Hypothalamus (tissue), 51 donors: ENCODE data around the gene U2AF2.

Experiments used
- DNase-seq, 51 donors: peaks; one replicate each; lab custom pipeline; 2025; lab: John Stamatoyannopoulos, UW

U2AF2 gene

GRCh38 chr19:55654868-55655647 lies at the start of gene U2AF2:
Gene U2AF2, plus strand, starts transcription at chr19:55655035. Its CDS starts 70 bp downstream, at chr19:55655105.
- peak in 49 of 51 donors; percentile 22 to 97 (median 94) for DNase-seq

DNA sequence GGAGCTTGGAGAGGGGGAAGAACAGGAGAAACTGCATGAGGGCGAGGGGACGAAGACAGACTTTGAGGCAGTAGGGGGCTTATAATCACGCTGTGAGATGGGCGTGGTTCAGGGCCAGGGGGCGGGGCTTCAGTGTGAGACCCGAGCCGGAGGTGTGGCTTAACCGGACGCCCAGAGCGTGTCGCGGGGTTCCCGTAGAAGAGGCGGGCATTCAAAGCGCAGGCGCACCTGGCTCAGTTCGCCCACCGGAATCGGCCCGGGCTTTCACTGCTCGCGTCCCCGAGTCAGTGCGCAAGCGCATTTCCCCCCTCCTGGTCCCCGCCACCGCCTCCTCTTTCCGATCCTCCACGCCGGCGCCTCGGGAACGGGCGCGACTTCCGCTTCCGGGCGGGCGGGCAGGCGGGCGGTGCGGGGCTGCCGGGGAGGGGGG lies 49.6 kb upstream of the U2AF2 start:
- peak; percentile 58 to 98 (median 92) for DNase-seq

GRCh38 chr19:55605637-55606470 lies 49.0 kb upstream of the U2AF2 start, which contains the start of gene ZNF865:
Gene ZNF865, plus strand, starts transcription at chr19:55605647. Its CDS starts 7,972 bp downstream, at chr19:55613619.
- DNase-seq: peak in 41 of 51 donors; percentile 10 to 79 (median 42)

- DNase-seq: no peak
Observed at GRCh38 chr19:55606471-55606787, 48.4 kb upstream of the U2AF2 start.

DNA sequence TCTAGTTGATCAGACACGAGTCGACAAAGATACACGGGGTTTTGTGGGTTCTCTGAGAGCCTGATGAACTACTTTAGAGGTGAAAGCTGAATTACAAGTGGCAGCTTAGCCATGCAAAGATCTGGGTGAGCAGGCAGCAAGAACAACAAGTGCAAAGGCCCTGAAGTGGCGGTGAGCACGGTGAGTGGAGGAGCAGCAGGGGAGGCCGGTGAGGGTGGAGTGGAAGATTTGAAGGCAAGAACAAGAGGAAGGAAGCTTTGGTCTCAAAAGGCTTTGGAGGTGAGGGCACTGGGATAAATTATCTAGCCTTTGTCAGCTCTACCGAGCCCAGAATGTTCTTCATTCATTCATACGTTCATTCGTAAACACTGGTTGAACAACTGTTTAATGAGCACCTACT lies 48.0 kb upstream of the U2AF2 start:
- DNase-seq: no peak

DNA sequence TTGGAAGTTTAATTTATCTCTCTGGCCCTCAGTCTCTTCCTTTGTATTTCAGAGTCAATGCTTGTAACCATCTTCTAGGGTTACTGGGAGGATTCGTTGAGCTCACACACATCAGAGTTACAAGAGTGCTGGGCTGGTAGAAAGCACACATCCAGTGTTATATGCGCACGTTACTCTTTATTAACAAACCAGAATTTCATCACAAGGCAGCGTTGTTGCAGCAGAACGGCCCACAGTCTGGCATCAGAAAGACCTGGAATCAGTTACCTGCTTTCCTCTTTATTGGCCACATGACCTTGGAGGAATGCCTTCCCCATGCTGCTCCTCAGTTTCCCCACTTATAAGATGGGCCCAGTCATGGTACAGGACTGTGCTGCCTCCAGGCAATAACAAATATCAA lies 45.5 kb upstream of the U2AF2 start:
- DNase-seq: no peak

- DNase-seq: no peak
Observed at GRCh38 chr19:55611300-55611982, 43.4 kb upstream of the U2AF2 start.

- no peak for DNase-seq
Observed at GRCh38 chr19:55611983-55612645, 42.7 kb upstream of the U2AF2 start.

DNA sequence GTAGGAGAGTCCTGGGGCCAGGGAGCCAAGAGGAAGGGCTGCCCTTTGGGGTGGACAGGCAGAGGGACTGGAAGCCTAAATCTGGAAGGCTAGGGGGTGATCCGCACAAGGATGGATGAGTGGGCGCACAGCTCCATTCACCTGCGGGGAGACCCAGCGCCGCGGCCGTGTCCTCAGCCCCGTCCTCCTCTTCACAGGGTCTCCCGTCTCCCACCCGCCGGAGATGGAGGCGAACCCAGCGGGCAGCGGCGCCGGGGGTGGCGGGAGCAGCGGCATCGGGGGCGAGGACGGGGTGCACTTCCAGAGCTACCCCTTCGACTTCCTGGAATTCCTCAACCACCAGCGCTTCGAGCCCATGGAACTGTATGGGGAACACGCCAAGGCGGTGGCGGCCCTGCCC lies 41.4 kb upstream of the U2AF2 start:
- no peak for DNase-seq

GRCh38 chr19:55613930-55614710 lies 40.7 kb upstream of the U2AF2 start:
- no peak for DNase-seq

- no peak for DNase-seq
Observed at GRCh38 chr19:55614711-55615542, 39.9 kb upstream of the U2AF2 start.

DNA sequence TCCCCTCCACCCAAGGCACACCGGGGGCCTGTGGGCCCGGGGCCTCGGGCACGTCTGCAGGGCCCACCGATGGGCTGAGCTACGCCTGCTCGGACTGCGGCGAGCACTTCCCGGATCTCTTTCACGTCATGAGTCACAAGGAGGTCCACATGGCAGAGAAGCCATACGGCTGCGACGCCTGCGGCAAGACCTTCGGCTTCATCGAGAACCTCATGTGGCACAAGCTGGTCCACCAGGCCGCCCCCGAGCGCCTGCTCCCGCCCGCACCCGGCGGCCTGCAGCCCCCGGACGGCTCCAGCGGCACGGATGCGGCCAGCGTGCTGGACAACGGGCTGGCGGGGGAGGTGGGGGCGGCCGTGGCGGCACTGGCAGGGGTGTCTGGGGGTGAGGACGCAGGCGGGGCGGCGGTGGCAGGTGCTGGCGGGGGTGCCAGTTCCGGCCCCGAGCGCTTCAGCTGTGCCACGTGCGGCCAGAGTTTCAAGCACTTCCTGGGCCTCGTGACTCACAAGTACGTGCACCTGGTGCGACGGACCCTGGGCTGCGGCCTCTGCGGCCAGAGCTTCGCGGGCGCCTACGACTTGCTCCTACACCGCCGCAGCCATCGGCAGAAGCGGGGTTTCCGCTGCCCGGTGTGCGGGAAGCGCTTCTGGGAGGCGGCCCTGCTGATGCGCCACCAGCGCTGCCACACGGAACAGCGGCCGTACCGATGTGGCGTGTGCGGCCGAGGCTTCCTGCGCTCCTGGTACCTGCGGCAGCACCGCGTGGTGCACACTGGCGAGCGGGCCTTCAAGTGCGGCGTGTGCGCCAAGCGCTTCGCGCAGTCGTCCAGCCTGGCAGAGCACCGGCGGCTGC lies 39.1 kb upstream of the U2AF2 start:
- no peak for DNase-seq

DNA sequence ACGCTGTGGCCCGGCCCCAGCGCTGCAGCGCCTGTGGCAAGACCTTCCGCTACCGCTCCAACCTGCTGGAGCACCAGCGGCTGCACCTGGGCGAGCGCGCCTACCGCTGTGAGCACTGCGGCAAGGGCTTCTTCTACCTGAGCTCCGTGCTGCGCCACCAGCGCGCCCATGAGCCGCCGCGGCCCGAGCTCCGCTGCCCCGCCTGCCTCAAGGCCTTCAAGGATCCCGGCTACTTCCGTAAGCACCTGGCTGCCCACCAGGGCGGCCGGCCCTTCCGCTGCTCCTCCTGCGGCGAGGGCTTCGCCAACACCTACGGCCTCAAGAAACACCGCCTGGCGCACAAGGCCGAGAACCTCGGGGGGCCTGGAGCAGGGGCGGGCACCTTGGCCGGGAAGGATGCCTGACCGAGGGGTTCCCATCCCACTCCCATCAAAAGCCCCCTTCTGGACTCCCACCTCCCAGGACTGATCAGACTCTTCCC lies 38.4 kb upstream of the U2AF2 start:
- no peak for DNase-seq

- no peak for DNase-seq
Observed at GRCh38 chr19:55617426-55617825, 37.4 kb upstream of the U2AF2 start.

- no peak for DNase-seq
Observed at GRCh38 chr19:55618426-55618825, 36.4 kb upstream of the U2AF2 start.

- no peak for DNase-seq
Observed at GRCh38 chr19:55619286-55619685, 35.5 kb upstream of the U2AF2 start.

DNA sequence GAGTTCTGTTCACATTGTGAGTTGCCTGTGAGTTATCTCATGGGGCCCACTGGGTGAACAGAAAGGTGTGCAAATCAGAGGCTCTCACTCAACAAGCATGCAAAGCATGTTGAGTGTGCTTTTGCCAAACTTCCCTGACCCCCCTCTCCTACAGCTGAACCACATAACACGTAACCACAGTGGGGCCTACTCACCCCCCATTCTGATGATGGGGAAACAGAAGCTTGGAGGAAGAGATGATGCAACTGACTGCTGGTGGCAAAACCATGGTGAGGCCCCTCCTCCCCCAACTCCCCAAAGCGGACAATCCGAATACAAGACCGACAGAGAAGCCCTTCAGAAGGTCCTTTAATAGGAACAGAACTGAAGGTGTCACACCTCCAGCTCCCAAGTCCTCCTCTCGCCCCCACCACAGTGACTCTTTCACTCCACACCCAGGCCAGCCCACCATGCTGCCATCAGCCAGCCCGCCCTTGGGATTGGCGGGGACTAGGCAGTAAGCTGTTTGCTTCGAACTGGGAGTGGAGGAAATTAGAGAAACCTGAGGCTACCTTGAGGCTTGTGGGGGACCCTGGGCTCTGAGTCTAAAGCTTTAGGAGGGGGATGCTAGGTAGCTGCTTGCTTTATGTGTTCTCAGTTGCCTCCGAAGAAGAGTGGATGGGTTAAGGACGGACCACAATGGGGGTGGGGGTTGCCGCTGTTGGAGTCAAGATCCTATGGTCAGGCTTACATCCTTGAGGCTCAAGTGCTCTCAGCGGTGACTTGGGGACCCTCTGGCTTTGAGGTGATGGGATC lies 34.2 kb upstream of the U2AF2 start:
- no peak for DNase-seq
